IMR-90 (cell line): ENCODE measurements around the gene TSPAN33.

Experiments
- BHLHE40 ChIP-seq: fragments of 150-350 bp; IDR thresholded peaks from 2 replicates; pipeline ENCODE4 v1.6.1; 2016; ENCODE audit warnings: mild to moderate bottlenecking, low read depth, low read length
- CEBPB ChIP-seq: IDR thresholded peaks from 2 replicates; pipeline ENCODE4 v1.6.1; 2012; ENCODE audit warnings: low read depth, low read length, improper control_type of control experiment
- CHD1 ChIP-seq: IDR thresholded peaks from 2 replicates; pipeline ENCODE4 v1.6.1; 2012; ENCODE audit warnings: low read depth, low read length, improper control_type of control experiment
- CTCF ChIP-seq: conservative IDR thresholded peaks from 2 replicates; pipeline ENCODE4 v1.5.1; 2012; ENCODE audit warnings: mild to moderate bottlenecking, low read depth, low read length, improper control_type of control experiment
- ELK1 ChIP-seq: fragments of 150-350 bp; IDR thresholded peaks from 2 replicates; pipeline ENCODE4 v1.6.1; 2016; ENCODE audit warnings: low read depth, mild to moderate bottlenecking, low read length, moderate library complexity, borderline replicate concordance
- MAFK ChIP-seq: IDR thresholded peaks from 2 replicates; pipeline ENCODE4 v1.6.1; 2012; ENCODE audit warnings: low read depth, low read length, improper control_type of control experiment
- MXI1 ChIP-seq: IDR thresholded peaks from 2 replicates; pipeline ENCODE4 v1.6.1; 2012; ENCODE audit warnings: low read depth, mild to moderate bottlenecking, low read length, moderate library complexity, borderline replicate concordance
- NFE2L2 ChIP-seq: fragments of 150-350 bp; IDR thresholded peaks from 2 replicates; pipeline ENCODE4 v1.6.1; 2016; ENCODE audit warnings: low read depth, mild to moderate bottlenecking, low read length
- POLR2A ChIP-seq: IDR thresholded peaks from 2 replicates; pipeline ENCODE4 v1.6.1; 2012; ENCODE audit warnings: mild to moderate bottlenecking, low read depth, low read length
- RAD21 ChIP-seq: IDR thresholded peaks from 2 replicates; pipeline ENCODE4 v1.6.1; 2012; ENCODE audit warnings: low read length, improper control_type of control experiment
- RCOR1 ChIP-seq: IDR thresholded peaks from 2 replicates; pipeline ENCODE4 v1.6.1; 2012; ENCODE audit warnings: mild to moderate bottlenecking, low read length, improper control_type of control experiment; ENCODE audit not compliant: insufficient replicate concordance
- RFX5 ChIP-seq: IDR thresholded peaks from 2 replicates; pipeline ENCODE4 v1.8.0; 2012; ENCODE audit warnings: low read depth, mild to moderate bottlenecking, low read length, moderate library complexity
- SMC3 ChIP-seq: fragments of 150-350 bp; IDR thresholded peaks from 2 replicates; pipeline ENCODE4 v1.6.1; 2016; ENCODE audit warnings: low read depth, mild to moderate bottlenecking, antibody characterized with exemption, low read length, moderate library complexity
- USF2 ChIP-seq: fragments of 150-350 bp; IDR thresholded peaks from 2 replicates; pipeline ENCODE4 v1.6.1; 2017; ENCODE audit warnings: mild to moderate bottlenecking, antibody characterized with exemption, low read length, low read depth

- TF ChIP-seq CTCF: no peak
- no peak for TF ChIP-seq POLR2A
- no peak for TF ChIP-seq MAFK
- TF ChIP-seq BHLHE40: no peak
- TF ChIP-seq ELK1: no peak
- TF ChIP-seq CEBPB: no peak
- TF ChIP-seq MXI1: no peak
- no peak for TF ChIP-seq RAD21
- no peak for TF ChIP-seq USF2
- no peak for TF ChIP-seq RFX5
- no peak for TF ChIP-seq RCOR1
- TF ChIP-seq SMC3: no peak
- TF ChIP-seq CHD1: no peak
- no peak for TF ChIP-seq NFE2L2
Observed at GRCh38 chr7:129170441-129171021, 26.0 kb downstream of the TSPAN33 start.
